GM12878 (cell line): Measurements from ENCODE around the gene IRF8. TPM values are rescaled to one million over a fixed set of nuclear protein-coding genes. Genes with fewer than 3 reads are reported as not detected.

ENCODE experiments used
- ATAC-seq: fragments of 200-7000 bp; cut with Tn5 transposase; 3 replicates; pipeline ENCODE4 v1.9.1; 2020; ENCODE audit warnings: mild to moderate bottlenecking, moderate library complexity
- BruUV-seq: library from RNA; stranded (reverse); fragments of 400-500 nt; replicated peaks from 2 replicates; lab custom pipeline; 2021; lab: Mats Ljungman, UMichigan
- CTCF ChIA-PET: fragments of 300-600 bp; sonication (Branson Sonifier 250); formaldehyde crosslinking; extraction: SDS; loops from one replicate; lab custom pipeline; 2021; ENCODE audit warnings: inconsistent platforms; lab: Yijun Ruan, JAX
- POLR2A ChIA-PET: fragments of 350-600 bp; formaldehyde crosslinking; extraction: SDS; loops from one replicate; lab custom pipeline; 2021; ENCODE audit warnings: inconsistent platforms; lab: Charles Lee
- RAD21 ChIA-PET: fragments of 300-600 bp; sonication (Branson Sonifier 250); formaldehyde crosslinking; loops from one replicate; lab custom pipeline; 2023; ENCODE audit warnings: antibody characterized with exemption; ENCODE audit not compliant: unreplicated experiment; lab: Charles Lee
- SMC1A ChIA-PET: fragments of 300-600 bp; sonication (Branson Sonifier 250); formaldehyde crosslinking; loops from one replicate; lab custom pipeline; 2023; ENCODE audit not compliant: unreplicated experiment, uncharacterized antibody; lab: Charles Lee
- DNase-seq: peaks from one replicate; pipeline ENCODE4 v3.0.0-alpha.2; 2011; ENCODE audit warnings: low read depth, low spot score
- FAIRE-seq: peaks from 3 replicates; lab custom pipeline; 2011; peaks lifted over from hg19 to GRCh38; lab: Jason Lieb, UNC
- H2AFZ ChIP-seq: 2 replicates; pipeline ENCODE4 v1.6.0; 2011; ENCODE audit warnings: low read depth, low read length, control low read depth; ENCODE audit not compliant: control insufficient read depth
- H3K27ac ChIP-seq: 2 replicates; pipeline ENCODE4 v1.5.1; 2011; ENCODE audit warnings: control low read depth; ENCODE audit not compliant: control insufficient read depth, insufficient read depth
- H3K27me3 ChIP-seq, 2 experiments: replicated peaks in 1 of 2; 2 replicates each; pipeline versions ENCODE4 v1.6.0 to v1.6.1; 2011; ENCODE audit warnings: low read length in 1 of 2; ENCODE audit not compliant: control insufficient read depth in 2 of 2, insufficient read depth in 2 of 2
- H3K36me3 ChIP-seq, 2 experiments: 2 replicates each; pipeline ENCODE4 v1.5.1; 2011; ENCODE audit warnings: low read length in 1 of 2; ENCODE audit not compliant: control insufficient read depth in 2 of 2, insufficient read depth in 2 of 2
- H3K4me1 ChIP-seq: 2 replicates; pipeline ENCODE4 v1.6.1; 2011; ENCODE audit warnings: mild to moderate bottlenecking, low read length, moderate library complexity, mixed read lengths; ENCODE audit not compliant: control insufficient read depth, insufficient read depth
- H3K4me2 ChIP-seq: 2 replicates; pipeline ENCODE4 v1.6.0; 2011; ENCODE audit warnings: control low read depth; ENCODE audit not compliant: control insufficient read depth, insufficient read depth
- H3K4me3 ChIP-seq: fragments of 200-600 bp; sonication (generic); 2 replicates; pipeline ENCODE4 v1.5.1; 2016
- H3K79me2 ChIP-seq: 2 replicates; pipeline ENCODE4 v1.6.0; 2011; ENCODE audit warnings: low read length; ENCODE audit not compliant: control insufficient read depth, insufficient read depth
- H3K9ac ChIP-seq: 2 replicates; pipeline ENCODE4 v1.8.0; 2011; ENCODE audit warnings: low read length, control low read depth, mixed read lengths; ENCODE audit not compliant: control insufficient read depth, insufficient read depth
- H3K9me3 ChIP-seq: replicated peaks from 3 replicates; pipeline ENCODE4 v1.5.1; 2011; ENCODE audit warnings: mild to moderate bottlenecking, low read length; ENCODE audit not compliant: control insufficient read depth, insufficient read depth
- H4K20me1 ChIP-seq: 2 replicates; pipeline ENCODE4 v1.6.0; 2011; ENCODE audit not compliant: control insufficient read depth, insufficient read depth
- BCLAF1 ChIP-seq: fragments of 450-650 bp; IDR thresholded peaks from 2 replicates; pipeline ENCODE4 v1.6.1; 2017; ENCODE audit warnings: antibody characterized with exemption, mild to moderate bottlenecking, moderate library complexity
- CHD4 ChIP-seq: fragments of 200-600 bp; sonication (generic); IDR thresholded peaks from 2 replicates; pipeline ENCODE4 v1.6.1; 2016; ENCODE audit warnings: mild to moderate bottlenecking
- CREM ChIP-seq: IDR thresholded peaks from 2 replicates; pipeline ENCODE4 v1.6.1; 2014; ENCODE audit warnings: antibody characterized with exemption, low read depth
- MLLT1 ChIP-seq: fragments of 450-650 bp; IDR thresholded peaks from 2 replicates; pipeline ENCODE4 v1.6.1; 2016; ENCODE audit warnings: mild to moderate bottlenecking
- MTA3 ChIP-seq: IDR thresholded peaks from 2 replicates; pipeline ENCODE4 v1.6.1; 2012; ENCODE audit warnings: low read length, inconsistent platforms, borderline replicate concordance
- POLR2A ChIP-seq: IDR thresholded peaks from 2 replicates; pipeline ENCODE4 v1.6.1; 2011; ENCODE audit warnings: low read depth, mild to moderate bottlenecking, low read length
- TAF1 ChIP-seq: IDR thresholded peaks from 2 replicates; pipeline ENCODE4 v1.6.1; 2011; ENCODE audit warnings: mild to moderate bottlenecking, low read depth, low read length, borderline replicate concordance
- WGBS: methylation state at CpG from one replicate; pipeline ENCODE4 v1.1.6; 2016; ENCODE audit warnings: low lambda C conversion rate; ENCODE audit not compliant: insufficient replicate concordance, insufficient coverage; ENCODE audit errors: missing lambda C conversion rate; 5-methylcytosine and 5-hydroxymethylcytosine counted together
- in situ Hi-C: fragments of 300-500 bp; cut with MboI; formaldehyde crosslinking; loops from 9 replicates; pipeline ENCODE4 v1.14.3; 2018; ENCODE audit warnings: mixed read lengths
- intact Hi-C: fragments of 100-400 bp; cut with micrococcal nuclease; formaldehyde crosslinking; loops from one replicate; pipeline ENCODE4 v1.14.2; 2022; ENCODE audit not compliant: unreplicated experiment
- polyA plus RNA-seq, 11 experiments: library from polyadenylated mRNA; depleted of rRNA in 4 of 11; unstranded in 6 of 11; stranded (reverse) in 5 of 11; fragments of >200 nt; fragmentation: Nextera tagmentation in 4 of 11; fragmentation: Illumina TruSeq in 1 of 11; extraction: Ambion mirVana in 4 of 11; extraction: Trizol in 1 of 11; gene quantifications; 1 replicate in 1 of 11; 2 replicates in 10 of 11; pipeline versions ENCODE4 v1.2.1 to v1.2.3, GENCODE V29; 2011 to 2016; ENCODE audit warnings: inconsistent platforms in 2 of 11, missing spikeins in 2 of 11, low read depth in 1 of 11
- total RNA-seq, 4 experiments: library from RNA; depleted of rRNA in 3 of 4; stranded (reverse); fragments of >200 nt in 3 of 4; fragmentation: Illumina TruSeq in 1 of 4; extraction: Trizol in 1 of 4; gene quantifications; 2 replicates each; pipeline versions ENCODE4 v1.2.1 to v1.2.3, GENCODE V29; 2013 to 2021

Gene IRF8
- total and polyA plus RNA-seq, 10 of the 15 experiments (the other 5 are each of a cell fraction or from before 2014, with no cell fraction given), result 17.1 to 237 (median 172) TPM

- H3K36me3 ChIP-seq, result peaks cover 67 to 74% of the 10 kb centered on the region in 2 experiments
- POLR2A ChIA-PET, result interaction anchor here (0.8 to 1.7 kb wide), 9 partner anchors 10 to 71 kb away, joined by 3 to 9 read pairs (median 4); partner anchors contain the start of gene IRF8
- CTCF ChIA-PET, result interaction anchor here (1.4 to 3.6 kb wide), 7 partner anchors 9 to 99 kb away, joined by 5 to 17 read pairs (median 9); no protein-coding TSS in a partner anchor
- SMC1A ChIA-PET, result interaction anchor here (0.7 to 7.0 kb wide), 15 partner anchors 8 to 97 kb away, joined by 3 to 44 read pairs (median 4); partner anchors contain the start of gene IRF8
- DNase-seq (no peak), FAIRE-seq (no peak)
- H3K27me3 ChIP-seq, result no peaks in the 10 kb centered on the region
- peaks cover 7% of the 10 kb centered on the region; the same call in 1 of the 2 replicates for H4K20me1 ChIP-seq
- RAD21 ChIA-PET, result interaction anchor here (0.6 to 3.0 kb wide), 7 partner anchors 10 to 95 kb away, joined by 3 to 19 read pairs (median 4); partner anchors contain the start of gene IRF8
- TF ChIP-seq MLLT1, result no peak
- TF ChIP-seq MTA3, result no peak
- no peak for TF ChIP-seq CHD4
- TF ChIP-seq TAF1, result no peak
- no peak for TF ChIP-seq CREM
- no peak for TF ChIP-seq BCLAF1
- peak; percentile 75; the same call in 1 of the 2 replicates for TF ChIP-seq POLR2A
- TF ChIP-seq, all 136 proteins: peak for 1
- intact Hi-C loops (no loop called here), in situ Hi-C loops (no loop called here)
- Histone ChIP-seq H3K79me2 (peaks cover 52% of the 10 kb centered on the region), H2AFZ (no peak overlapping the region), H3K9me3 (no peaks in the 10 kb centered on the region), H3K4me1 (peaks cover 56% of the 10 kb centered on the region), H3K4me2 (peak overlapping the region; percentile 4; the same call in 1 of the 2 replicates), H3K9ac (no peak overlapping the region), H3K4me3 (no peak overlapping the region), H3K27ac (no peak overlapping the region)
- no TSS peak for BruUV-seq
- 63% methylated on average over 20 of the region's 20 CpGs for WGBS
- peak; percentile 7; the same call in 2 of the 3 replicates for ATAC-seq
Observed at GRCh38 chr16:85916141-85916890, 17.4 kb downstream of the IRF8 start.
